Measurements from ENCODE around the gene PUM2. TPM values are rescaled to one million over a fixed set of nuclear protein-coding genes. Genes with fewer than 3 reads are reported as not detected.
A peak's percentile ranks its signal among the peaks of the same experiment; 100 is the strongest.

PUM2 gene
- total RNA-seq, 4 donors from 2014 or later = 29.3 to 81.4 (median 48.2) TPM

GRCh38 chr2:20215183-20216040, 135.2 kb downstream of the PUM2 start:
- Histone ChIP-seq H3K27ac (peak overlapping the region; percentile 91 to 97 (median 94)), H3K36me3 (no peaks in the 10 kb centered on the region), H3K9me3 (no peaks in the 10 kb centered on the region), H3K27me3 (no peaks in the 10 kb centered on the region), H3K4me3 (peak overlapping the region in 1 of 4 donors; percentile 20), H3K4me1 (peaks cover 52 to 100% (median 69%) of the 10 kb centered on the region in 3 donors)
- intact Hi-C loops (cut with DNase I) = no loop called here
- 86 to 90% methylated on average over 6 to 10 of the region's 13 CpGs for WGBS, 2 donors
- TF ChIP-seq CTCF (IDR thresholded peaks at IDR 0.05) = no peak
- TF ChIP-seq POLR2A (IDR thresholded peaks at IDR 0.05) = no peak
- no peak for DNase-seq

- Histone ChIP-seq H3K4me1 (peaks cover 49 to 100% (median 69%) of the 10 kb centered on the region in 3 donors), H3K36me3 (no peaks in the 10 kb centered on the region), H3K9me3 (no peaks in the 10 kb centered on the region), H3K27ac (peak overlapping the region; percentile 91 to 97 (median 94)), H3K4me3 (no peak overlapping the region), H3K27me3 (no peaks in the 10 kb centered on the region)
- intact Hi-C loops (cut with DNase I) = no loop called here
- TF ChIP-seq POLR2A (IDR thresholded peaks at IDR 0.05) = no peak
- no peak for TF ChIP-seq CTCF (IDR thresholded peaks at IDR 0.05)
- 50 to 83% methylated on average over 1 of the region's 2 CpGs for WGBS, 2 donors
- no peak for DNase-seq
Observed at GRCh38 chr2:20214566-20215182, 136.0 kb downstream of the PUM2 start.

GRCh38 chr2:20213651-20214565, 136.7 kb downstream of the PUM2 start:
- no peak for DNase-seq
- H3K4me3 ChIP-seq = peak overlapping the region in 2 of 4 donors; percentile 35 to 44

GRCh38 chr2:20212871-20213503, 137.7 kb downstream of the PUM2 start:
- peak overlapping the region; percentile 91 to 97 (median 94) for H3K27ac ChIP-seq
- no peaks in the 10 kb centered on the region for H3K36me3 ChIP-seq
- peaks cover 49 to 100% (median 74%) of the 10 kb centered on the region in 3 donors for H3K4me1 ChIP-seq
- no peaks in the 10 kb centered on the region for H3K27me3 ChIP-seq
- peak overlapping the region; percentile 6 to 44 (median 32) for H3K4me3 ChIP-seq
- intact Hi-C loops (cut with DNase I) = no loop called here
- TF ChIP-seq CTCF (IDR thresholded peaks at IDR 0.05) = no peak
- TF ChIP-seq POLR2A (IDR thresholded peaks at IDR 0.05) = peak in 2 of 4 donors; percentile 13 to 33
- DNase-seq = no peak
- no peaks in the 10 kb centered on the region for H3K9me3 ChIP-seq
- 40 to 57% methylated on average over 1 to 8 of the region's 16 CpGs for WGBS, 2 donors

More at GRCh38 chr2:20213651-20214565, 136.7 kb downstream of the PUM2 start:
- WGBS, 2 donors = 29 to 32% methylated on average over 5 to 6 of the region's 9 CpGs
- no peaks in the 10 kb centered on the region for H3K36me3 ChIP-seq
- intact Hi-C loops (cut with DNase I) = no loop called here
- peak overlapping the region; percentile 91 to 97 (median 94) for H3K27ac ChIP-seq
- no peaks in the 10 kb centered on the region for H3K9me3 ChIP-seq
- no peak for TF ChIP-seq POLR2A (IDR thresholded peaks at IDR 0.05)
- no peak for TF ChIP-seq CTCF (IDR thresholded peaks at IDR 0.05)
- H3K27me3 ChIP-seq = no peaks in the 10 kb centered on the region
- peaks cover 45 to 100% (median 69%) of the 10 kb centered on the region in 3 donors for H3K4me1 ChIP-seq

Data from esophagus squamous epithelium (tissue), 5 donors.